SK-N-SH treated with all-trans-retinoic acid at 6 μM for 48 hours (cell line): ENCODE results near the gene ZNF683.

ENCODE experiments used
- ATAC-seq: fragments of 200-7000 bp; cut with Tn5 transposase; 3 replicates; pipeline ENCODE4 v1.9.1; 2020; ENCODE audit warnings: mild to moderate bottlenecking, moderate library complexity
- ARNTL ChIP-seq: fragments of 450-650 bp; formaldehyde crosslinking; IDR thresholded peaks from 2 replicates; pipeline ENCODE4 v1.5.0; 2020; ENCODE audit warnings: low read depth, mild to moderate bottlenecking, moderate library complexity, borderline replicate concordance
- BACH2 ChIP-seq: fragments of 250-450 bp; sonication (Bioruptor Pico); IDR thresholded peaks from 2 replicates; pipeline ENCODE4 v1.9.0; 2021; ENCODE audit warnings: mild to moderate bottlenecking, borderline replicate concordance
- CSDC2 ChIP-seq: fragments of 250-450 bp; sonication (Bioruptor Pico); IDR thresholded peaks from 2 replicates; pipeline ENCODE4 v1.5.0; 2020; ENCODE audit warnings: mild to moderate bottlenecking, moderate library complexity
- ESRRG ChIP-seq: fragments of 250-450 bp; sonication (Bioruptor Pico); IDR thresholded peaks from 2 replicates; pipeline ENCODE4 v1.6.1; 2021; ENCODE audit warnings: mild to moderate bottlenecking
- GLIS3 ChIP-seq: fragments of 250-450 bp; sonication (Bioruptor Pico); IDR thresholded peaks from 2 replicates; pipeline ENCODE4 v1.5.0; 2020; ENCODE audit warnings: mild to moderate bottlenecking, moderate library complexity
- ISL1 ChIP-seq: fragments of 250-450 bp; sonication (Bioruptor Pico); IDR thresholded peaks from 2 replicates; pipeline ENCODE4 v2.1.2; 2022; ENCODE audit warnings: mild to moderate bottlenecking, moderate library complexity
- OSR1 ChIP-seq: fragments of 250-450 bp; sonication (Bioruptor Pico); IDR thresholded peaks from 2 replicates; pipeline ENCODE4 v1.8.0; 2022; ENCODE audit warnings: moderate library complexity, mild to moderate bottlenecking, inconsistent platforms
- PPARA ChIP-seq: fragments of 250-450 bp; sonication (Bioruptor Pico); IDR thresholded peaks from 2 replicates; pipeline ENCODE4 v1.5.0; 2020; ENCODE audit warnings: mild to moderate bottlenecking, borderline replicate concordance
- RARB ChIP-seq: fragments of 250-450 bp; sonication (Bioruptor Pico); IDR thresholded peaks from 2 replicates; pipeline ENCODE4 v1.8.0; 2021; ENCODE audit warnings: mild to moderate bottlenecking, moderate library complexity
- SNAI2 ChIP-seq: fragments of 250-450 bp; sonication (Bioruptor Pico); IDR thresholded peaks from 2 replicates; pipeline ENCODE4 v1.5.0; 2020; ENCODE audit warnings: mild to moderate bottlenecking, moderate library complexity
- TCF4 ChIP-seq: fragments of 250-450 bp; sonication (Bioruptor Pico); IDR thresholded peaks from 2 replicates; pipeline ENCODE4 v1.8.0; 2021; ENCODE audit warnings: mild to moderate bottlenecking, moderate library complexity, borderline replicate concordance
- TOX ChIP-seq: fragments of 250-450 bp; sonication (Bioruptor Pico); IDR thresholded peaks from 2 replicates; pipeline ENCODE4 v1.8.0; 2021; ENCODE audit warnings: mild to moderate bottlenecking, moderate library complexity, borderline replicate concordance
- ZFP3 ChIP-seq: fragments of 250-450 bp; sonication (Bioruptor Pico); IDR thresholded peaks from 2 replicates; pipeline ENCODE4 v1.5.0; 2020; ENCODE audit warnings: mild to moderate bottlenecking, moderate library complexity
- ZFP30 ChIP-seq: fragments of 450-650 bp; formaldehyde crosslinking; IDR thresholded peaks from 2 replicates; pipeline ENCODE4 v1.5.0; 2022; ENCODE audit warnings: mild to moderate bottlenecking, moderate library complexity
- ZNF70 ChIP-seq: fragments of 450-650 bp; formaldehyde crosslinking; IDR thresholded peaks from 2 replicates; pipeline ENCODE4 v1.5.0; 2020; ENCODE audit warnings: mild to moderate bottlenecking, moderate library complexity
- ZNF8 ChIP-seq: fragments of 450-650 bp; formaldehyde crosslinking; IDR thresholded peaks from 2 replicates; pipeline ENCODE4 v1.5.0; 2020; ENCODE audit warnings: mild to moderate bottlenecking, moderate library complexity
- TF ChIP-seq, protein P1 (sequence below): fragments of 250-450 bp; sonication (Bioruptor Pico); IDR thresholded peaks from 2 replicates; pipeline ENCODE4 v1.8.0; 2021; ENCODE audit warnings: low read depth, mild to moderate bottlenecking, moderate library complexity, borderline replicate concordance
- TF ChIP-seq, protein P2 (sequence below): fragments of 250-450 bp; sonication (Bioruptor Pico); IDR thresholded peaks from 2 replicates; pipeline ENCODE4 v1.5.1; 2020; ENCODE audit warnings: low read depth, mild to moderate bottlenecking, moderate library complexity
- TF ChIP-seq, protein P3 (sequence below): fragments of 250-450 bp; sonication (Bioruptor Pico); IDR thresholded peaks from 2 replicates; pipeline ENCODE4 v1.5.1; 2021; ENCODE audit warnings: mild to moderate bottlenecking, moderate library complexity
- TF ChIP-seq, protein P4 (sequence below): fragments of 250-450 bp; sonication (Bioruptor Pico); IDR thresholded peaks from 2 replicates; pipeline ENCODE4 v1.8.0; 2020; ENCODE audit warnings: mild to moderate bottlenecking, moderate library complexity, borderline replicate concordance

The ZNF683 gene

DNA sequence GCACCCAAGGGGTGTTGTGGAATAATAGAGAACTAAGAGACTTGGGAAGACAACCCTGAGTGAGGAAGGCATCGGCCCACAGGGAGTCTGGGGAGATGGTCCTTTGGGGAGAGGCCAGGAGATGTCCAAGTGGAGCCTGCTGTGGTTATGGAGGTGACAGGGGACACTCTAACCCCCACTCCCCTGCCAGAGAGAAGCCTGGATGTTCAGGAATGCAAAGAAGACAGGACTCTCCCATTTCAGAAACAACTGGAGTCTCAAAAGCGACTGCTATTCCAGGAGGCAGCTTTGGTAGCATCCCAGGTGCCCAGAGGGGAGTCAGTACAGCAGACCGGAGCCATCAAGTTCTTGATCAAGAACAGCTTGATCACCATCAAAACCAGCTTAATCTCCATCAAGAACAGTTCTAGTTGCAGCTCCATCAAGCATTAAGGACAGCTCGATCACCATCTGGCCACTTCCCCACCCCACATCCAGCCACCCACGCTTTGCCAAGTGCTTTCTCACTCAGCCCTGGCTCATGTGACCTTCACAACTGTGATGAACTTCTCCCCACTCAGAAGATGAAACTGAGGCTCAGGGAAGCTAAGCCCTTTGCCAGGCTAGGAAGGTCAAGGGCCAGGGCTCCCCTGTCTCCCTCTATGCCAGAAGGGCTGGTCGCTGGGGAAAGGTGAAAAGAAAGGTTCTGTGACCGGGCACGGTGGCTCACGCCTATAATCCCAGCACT lies 54.0 kb downstream of the ZNF683 start:
- no peak for TF ChIP-seq ZFP30 (CRISPR knock-in tag)
- ATAC-seq = no peak

DNA sequence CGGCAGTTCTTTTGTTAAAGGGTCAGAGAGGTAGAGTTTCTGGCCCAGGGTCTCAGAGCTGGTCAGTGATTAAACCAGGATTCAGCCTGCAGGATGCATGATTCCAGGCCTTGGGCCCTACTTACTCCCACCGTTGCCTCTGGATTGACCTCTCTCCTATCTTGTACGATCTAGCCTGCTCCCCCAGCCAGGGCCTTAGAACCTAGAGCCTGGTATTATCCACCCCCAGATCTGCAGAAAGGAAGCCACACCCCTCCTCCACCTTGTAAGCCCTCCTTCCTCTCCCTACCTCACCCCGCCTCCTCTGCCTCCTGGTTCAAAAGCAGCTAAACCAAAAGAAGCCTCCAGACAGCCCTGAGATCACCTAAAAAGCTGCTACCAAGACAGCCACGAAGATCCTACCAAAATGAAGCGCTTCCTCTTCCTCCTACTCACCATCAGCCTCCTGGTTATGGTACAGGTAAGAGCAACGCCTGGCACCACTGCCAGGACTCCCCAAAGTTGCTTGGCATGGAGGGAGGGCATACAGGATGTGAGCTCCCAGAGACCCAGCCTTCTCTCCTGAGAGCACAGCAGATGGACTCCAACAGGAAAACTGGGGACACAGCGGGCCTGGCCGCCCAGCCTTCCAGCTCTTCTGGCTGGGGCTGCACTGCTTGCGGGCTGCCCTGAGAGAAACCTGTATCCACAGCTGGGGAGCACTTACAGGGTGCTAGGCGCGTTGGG lies 54.8 kb downstream of the ZNF683 start, which contains the start of gene CD52:
TSS of gene CD52 (plus strand) at position 347 of the 726 bp plus-strand sequence. CDS start at position 407, 60 bp downstream.
- no peak for ATAC-seq
- TF ChIP-seq ESRRG (CRISPR knock-in tag) (no peak), ZNF70 (CRISPR knock-in tag) (no peak), ZFP3 (CRISPR knock-in tag) (no peak), ARNTL (no peak), CSDC2 (CRISPR knock-in tag) (no peak), ZNF8 (CRISPR knock-in tag) (no peak), BACH2 (CRISPR knock-in tag) (no peak), OSR1 (no peak), ISL1 (CRISPR knock-in tag) (no peak), TCF4 (CRISPR knock-in tag) (no peak), GLIS3 (CRISPR knock-in tag) (no peak), TOX (CRISPR knock-in tag) (no peak), PPARA (CRISPR knock-in tag) (no peak), RARB (CRISPR knock-in tag) (no peak), ZFP30 (CRISPR knock-in tag) (no peak), SNAI2 (CRISPR knock-in tag) (no peak)
- TF ChIP-seq, protein P1, sequence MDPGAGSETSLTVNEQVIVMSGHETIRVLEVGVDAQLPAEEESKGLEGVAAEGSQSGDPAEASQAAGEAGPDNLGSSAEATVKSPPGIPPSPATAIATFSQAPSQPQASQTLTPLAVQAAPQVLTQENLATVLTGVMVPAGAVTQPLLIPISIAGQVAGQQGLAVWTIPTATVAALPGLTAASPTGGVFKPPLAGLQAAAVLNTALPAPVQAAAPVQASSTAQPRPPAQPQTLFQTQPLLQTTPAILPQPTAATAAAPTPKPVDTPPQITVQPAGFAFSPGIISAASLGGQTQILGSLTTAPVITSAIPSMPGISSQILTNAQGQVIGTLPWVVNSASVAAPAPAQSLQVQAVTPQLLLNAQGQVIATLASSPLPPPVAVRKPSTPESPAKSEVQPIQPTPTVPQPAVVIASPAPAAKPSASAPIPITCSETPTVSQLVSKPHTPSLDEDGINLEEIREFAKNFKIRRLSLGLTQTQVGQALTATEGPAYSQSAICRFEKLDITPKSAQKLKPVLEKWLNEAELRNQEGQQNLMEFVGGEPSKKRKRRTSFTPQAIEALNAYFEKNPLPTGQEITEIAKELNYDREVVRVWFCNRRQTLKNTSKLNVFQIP (CRISPR knock-in tag) = no peak
- TF ChIP-seq, protein P2, sequence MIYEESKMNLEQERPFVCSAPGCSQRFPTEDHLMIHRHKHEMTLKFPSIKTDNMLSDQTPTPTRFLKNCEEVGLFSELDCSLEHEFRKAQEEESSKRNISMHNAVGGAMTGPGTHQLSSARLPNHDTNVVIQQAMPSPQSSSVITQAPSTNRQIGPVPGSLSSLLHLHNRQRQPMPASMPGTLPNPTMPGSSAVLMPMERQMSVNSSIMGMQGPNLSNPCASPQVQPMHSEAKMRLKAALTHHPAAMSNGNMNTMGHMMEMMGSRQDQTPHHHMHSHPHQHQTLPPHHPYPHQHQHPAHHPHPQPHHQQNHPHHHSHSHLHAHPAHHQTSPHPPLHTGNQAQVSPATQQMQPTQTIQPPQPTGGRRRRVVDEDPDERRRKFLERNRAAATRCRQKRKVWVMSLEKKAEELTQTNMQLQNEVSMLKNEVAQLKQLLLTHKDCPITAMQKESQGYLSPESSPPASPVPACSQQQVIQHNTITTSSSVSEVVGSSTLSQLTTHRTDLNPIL = no peak
- TF ChIP-seq, protein P3, sequence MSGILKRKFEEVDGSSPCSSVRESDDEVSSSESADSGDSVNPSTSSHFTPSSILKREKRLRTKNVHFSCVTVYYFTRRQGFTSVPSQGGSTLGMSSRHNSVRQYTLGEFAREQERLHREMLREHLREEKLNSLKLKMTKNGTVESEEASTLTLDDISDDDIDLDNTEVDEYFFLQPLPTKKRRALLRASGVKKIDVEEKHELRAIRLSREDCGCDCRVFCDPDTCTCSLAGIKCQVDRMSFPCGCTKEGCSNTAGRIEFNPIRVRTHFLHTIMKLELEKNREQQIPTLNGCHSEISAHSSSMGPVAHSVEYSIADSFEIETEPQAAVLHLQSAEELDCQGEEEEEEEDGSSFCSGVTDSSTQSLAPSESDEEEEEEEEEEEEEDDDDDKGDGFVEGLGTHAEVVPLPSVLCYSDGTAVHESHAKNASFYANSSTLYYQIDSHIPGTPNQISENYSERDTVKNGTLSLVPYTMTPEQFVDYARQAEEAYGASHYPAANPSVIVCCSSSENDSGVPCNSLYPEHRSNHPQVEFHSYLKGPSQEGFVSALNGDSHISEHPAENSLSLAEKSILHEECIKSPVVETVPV = no peak
- TF ChIP-seq, protein P4, sequence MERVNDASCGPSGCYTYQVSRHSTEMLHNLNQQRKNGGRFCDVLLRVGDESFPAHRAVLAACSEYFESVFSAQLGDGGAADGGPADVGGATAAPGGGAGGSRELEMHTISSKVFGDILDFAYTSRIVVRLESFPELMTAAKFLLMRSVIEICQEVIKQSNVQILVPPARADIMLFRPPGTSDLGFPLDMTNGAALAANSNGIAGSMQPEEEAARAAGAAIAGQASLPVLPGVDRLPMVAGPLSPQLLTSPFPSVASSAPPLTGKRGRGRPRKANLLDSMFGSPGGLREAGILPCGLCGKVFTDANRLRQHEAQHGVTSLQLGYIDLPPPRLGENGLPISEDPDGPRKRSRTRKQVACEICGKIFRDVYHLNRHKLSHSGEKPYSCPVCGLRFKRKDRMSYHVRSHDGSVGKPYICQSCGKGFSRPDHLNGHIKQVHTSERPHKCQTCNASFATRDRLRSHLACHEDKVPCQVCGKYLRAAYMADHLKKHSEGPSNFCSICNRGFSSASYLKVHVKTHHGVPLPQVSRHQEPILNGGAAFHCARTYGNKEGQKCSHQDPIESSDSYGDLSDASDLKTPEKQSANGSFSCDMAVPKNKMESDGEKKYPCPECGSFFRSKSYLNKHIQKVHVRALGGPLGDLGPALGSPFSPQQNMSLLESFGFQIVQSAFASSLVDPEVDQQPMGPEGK (CRISPR knock-in tag) = no peak

DNA sequence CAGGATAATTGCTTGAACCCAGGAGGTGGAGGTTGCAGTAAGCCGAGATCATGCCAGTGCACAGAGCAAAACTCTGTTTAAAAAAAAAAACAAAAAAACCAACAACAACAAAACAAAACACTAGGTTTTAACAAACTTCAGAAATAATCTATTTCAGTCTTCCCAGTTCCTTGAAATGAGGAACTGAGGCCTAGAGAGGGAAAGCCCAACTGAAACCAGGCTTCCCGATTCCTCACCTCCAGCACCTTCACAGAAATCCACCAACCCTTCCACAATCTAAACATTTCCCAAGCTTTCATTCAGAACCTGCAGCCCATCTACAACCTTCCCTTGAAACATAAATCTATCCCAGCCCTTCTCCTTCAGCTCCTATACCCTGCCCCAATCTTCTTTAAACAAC lies 55.4 kb downstream of the ZNF683 start:
- TF ChIP-seq GLIS3 (CRISPR knock-in tag) = no peak
- TF ChIP-seq, protein P3 = no peak
- TF ChIP-seq ZFP30 (CRISPR knock-in tag) = no peak
- TF ChIP-seq, all 23 proteins: peak for 0
- no peak for ATAC-seq
